NOMO-1 treated with dmso at 0.1 percent for 144 hours (cell line): ENCODE measurements around the gene SLC14A1.

Source experiments
- DNase-seq: peaks from one replicate; lab custom pipeline; 2025; ENCODE audit not compliant: unreplicated experiment; lab: John Stamatoyannopoulos, UW

The SLC14A1 gene

GRCh38 chr18:45719106-45719505 is 4.9 kb upstream of the SLC14A1 start:
- no peak for DNase-seq

GRCh38 chr18:45722899-45723298 is 1.1 kb upstream of the SLC14A1 start:
- peak; percentile 67 for DNase-seq

GRCh38 chr18:45724601-45725000 is 620 bp downstream of the SLC14A1 start:
- DNase-seq = no peak

- DNase-seq = no peak
These were observed 1.4 kb downstream of the SLC14A1 start for GRCh38 chr18:45725336-45725735.

- DNase-seq = no peak
These were observed 2.6 kb downstream of the SLC14A1 start for GRCh38 chr18:45726603-45727002.

GRCh38 chr18:45727068-45727467 is 3.1 kb downstream of the SLC14A1 start:
- no peak for DNase-seq

GRCh38 chr18:45728336-45729010 is 4.5 kb downstream of the SLC14A1 start:
- no peak for DNase-seq

- no peak for DNase-seq
These were observed 7.0 kb downstream of the SLC14A1 start for GRCh38 chr18:45730832-45731575.

- DNase-seq = no peak
These were observed 7.7 kb downstream of the SLC14A1 start for GRCh38 chr18:45731716-45732115.

GRCh38 chr18:45733535-45733934 is 9.6 kb downstream of the SLC14A1 start:
- no peak for DNase-seq

- DNase-seq = no peak
These were observed 10.5 kb downstream of the SLC14A1 start for GRCh38 chr18:45734505-45734904.

GRCh38 chr18:45734944-45735343 is 11.0 kb downstream of the SLC14A1 start:
- no peak for DNase-seq

- DNase-seq = no peak
These were observed 14.7 kb downstream of the SLC14A1 start for GRCh38 chr18:45738660-45739059.

GRCh38 chr18:45739268-45739667 is 15.3 kb downstream of the SLC14A1 start:
- no peak for DNase-seq

- DNase-seq = no peak
These were observed 15.9 kb downstream of the SLC14A1 start for GRCh38 chr18:45739848-45740247.

- DNase-seq = no peak
These were observed 17.1 kb downstream of the SLC14A1 start for GRCh38 chr18:45741056-45741455.

- DNase-seq = no peak
These were observed 22.0 kb downstream of the SLC14A1 start for GRCh38 chr18:45745817-45746461.

GRCh38 chr18:45748501-45748900 is 24.5 kb downstream of the SLC14A1 start:
- no peak for DNase-seq

- DNase-seq = no peak
These were observed 26.1 kb downstream of the SLC14A1 start for GRCh38 chr18:45749918-45750689.

GRCh38 chr18:45751766-45752165 is 27.8 kb downstream of the SLC14A1 start:
- no peak for DNase-seq

GRCh38 chr18:45752681-45753080 is 28.7 kb downstream of the SLC14A1 start:
- no peak for DNase-seq
